ENCODE measurements around the gene BID.
"Not testable (repeated sequence)": the region's sequence is repeated elsewhere in the genome, so short reads cannot be mapped to it uniquely, and the experiment has no call there.

BID gene

GRCh38 chr22:17772958-17773605 is 1.2 kb downstream of the BID start:
- intact Hi-C loops (cut with DNase I), result no loop called here
- DNase-seq, result no peak

GRCh38 chr22:17772249-17772957 is 1.9 kb downstream of the BID start:
- intact Hi-C loops (cut with DNase I), result no loop called here

GRCh38 chr22:17770180-17771077 is 3.8 kb downstream of the BID start:
- intact Hi-C loops (cut with DNase I), result no loop called here
- DNase-seq, result peak in 4 of 10 donors; percentile 46 to 90 (median 78)

More at GRCh38 chr22:17772249-17772957, 1.9 kb downstream of the BID start:
- DNase-seq, result no peak

GRCh38 chr22:17769716-17770082 is 4.6 kb downstream of the BID start:
- no peak for DNase-seq
- intact Hi-C loops (cut with DNase I), result no loop called here

- no peak for DNase-seq
- intact Hi-C loops (cut with DNase I), result no loop called here
Measured at GRCh38 chr22:17769013-17769715, 5.1 kb downstream of the BID start.

GRCh38 chr22:17767233-17768065 is 6.8 kb downstream of the BID start:
- intact Hi-C loops (cut with DNase I), result no loop called here
- DNase-seq, result no peak

- intact Hi-C loops (cut with DNase I); DNase-seq: not testable (repeated sequence)
Measured at GRCh38 chr22:17764852-17765251, 9.4 kb downstream of the BID start.

GRCh38 chr22:17764036-17764435 is 10.2 kb downstream of the BID start:
- intact Hi-C loops (cut with DNase I), result no loop called here
- DNase-seq, result peak in 1 of 10 donors; percentile 59

- DNase-seq; intact Hi-C loops (cut with DNase I): not testable (repeated sequence)
Measured at GRCh38 chr22:17763442-17763841, 10.8 kb downstream of the BID start.

GRCh38 chr22:17761138-17761488 is 13.2 kb downstream of the BID start:
- intact Hi-C loops (cut with DNase I), result no loop called here

GRCh38 chr22:17754233-17754925 is 19.9 kb downstream of the BID start:
- DNase-seq, result peak in 3 of 10 donors; percentile 50 to 67 (median 66)
- intact Hi-C loops (cut with DNase I), result no loop called here

More at GRCh38 chr22:17761138-17761488, 13.2 kb downstream of the BID start:
- DNase-seq, result no peak

- intact Hi-C loops (cut with DNase I), result no loop called here
- DNase-seq, result peak in 3 of 10 donors; percentile 30 to 47 (median 33)
Measured at GRCh38 chr22:17753401-17753989, 20.8 kb downstream of the BID start.

- DNase-seq, result peak in 1 of 10 donors; percentile 78
- intact Hi-C loops (cut with DNase I), result no loop called here
Measured at GRCh38 chr22:17751596-17751995, 22.7 kb downstream of the BID start.

GRCh38 chr22:17749605-17750395 is 24.5 kb downstream of the BID start:
- peak in 2 of 10 donors; percentile 73 to 74 for DNase-seq
- intact Hi-C loops (cut with DNase I), result loop anchor here (10.0 kb wide), 1 partner anchor 325 kb away; the partner anchor contains the start of gene PEX26

- DNase-seq, result peak in 2 of 10 donors; percentile 71 to 74
- intact Hi-C loops (cut with DNase I), result loop anchor here (10.0 kb wide), 1 partner anchor 326 kb away; the partner anchor contains the start of gene PEX26
Measured at GRCh38 chr22:17748555-17749353, 25.5 kb downstream of the BID start.

- DNase-seq, result peak in 2 of 10 donors; percentile 70 to 74
- intact Hi-C loops (cut with DNase I), result loop anchor here (10.0 kb wide), 1 partner anchor 328 kb away; the partner anchor contains the start of gene PEX26
Measured at GRCh38 chr22:17746916-17747315, 27.4 kb downstream of the BID start.
